H9 (cell line): Measurements from ENCODE around the gene PSMD6. TPM values are rescaled to one million over a fixed set of nuclear protein-coding genes. Genes with fewer than 3 reads are reported as not detected.

ENCODE experiments used
- DNase-seq: peaks from one replicate; pipeline ENCODE4 v3.0.0-alpha.2; 2017
- H2AFZ ChIP-seq: one replicate; pipeline ENCODE4 v1.6.1; 2013; ENCODE audit warnings: mild to moderate bottlenecking, low read length, control low read depth, moderate library complexity
- H2AK5ac ChIP-seq: 2 replicates; pipeline ENCODE4 v1.6.1; 2013; ENCODE audit warnings: low read length, control low read depth, mixed read lengths; ENCODE audit not compliant: insufficient read length
- H2BK120ac ChIP-seq: one replicate; pipeline ENCODE4 v1.6.1; 2013; ENCODE audit warnings: low read depth, mild to moderate bottlenecking, low read length, control low read depth, inconsistent platforms; ENCODE audit not compliant: poor library complexity, severe bottlenecking
- H2BK12ac ChIP-seq: 2 replicates; pipeline ENCODE4 v1.6.1; 2013; ENCODE audit warnings: low read length, control low read depth, mixed read lengths, low read depth; ENCODE audit not compliant: insufficient read length
- H2BK15ac ChIP-seq: 2 replicates; pipeline ENCODE4 v1.6.1; 2013; ENCODE audit warnings: low read depth, low read length, control low read depth
- H2BK20ac ChIP-seq: one replicate; pipeline ENCODE4 v1.6.1; 2013; ENCODE audit warnings: low read depth, mild to moderate bottlenecking, low read length, control low read depth, inconsistent platforms; ENCODE audit not compliant: poor library complexity, severe bottlenecking
- H2BK5ac ChIP-seq: 2 replicates; pipeline ENCODE4 v1.6.1; 2013; ENCODE audit warnings: low read length, control low read depth, mixed read lengths; ENCODE audit not compliant: insufficient read length
- H3K14ac ChIP-seq: 2 replicates; pipeline ENCODE4 v1.6.1; 2013; ENCODE audit warnings: low read length, control low read depth; ENCODE audit not compliant: insufficient read depth
- H3K18ac ChIP-seq: 2 replicates; pipeline ENCODE4 v1.6.1; 2013; ENCODE audit warnings: low read depth, mild to moderate bottlenecking, mixed read lengths, low read length, control low read depth; ENCODE audit not compliant: insufficient read length
- H3K23ac ChIP-seq: 2 replicates; pipeline ENCODE4 v1.6.1; 2013; ENCODE audit warnings: low read length, control low read depth, mixed read lengths, low read depth; ENCODE audit not compliant: insufficient read length
- H3K23me2 ChIP-seq: 2 replicates; pipeline ENCODE4 v1.6.1; 2013; ENCODE audit warnings: low read depth, mild to moderate bottlenecking, mixed read lengths, low read length, control low read depth; ENCODE audit not compliant: insufficient read length, poor library complexity, severe bottlenecking
- H3K27ac ChIP-seq: 2 replicates; pipeline ENCODE4 v1.5.1; 2013; ENCODE audit warnings: low read length, control low read depth, mixed read lengths, low read depth; ENCODE audit not compliant: insufficient read length
- H3K27me3 ChIP-seq: 2 replicates; pipeline ENCODE4 v1.6.1; 2013; ENCODE audit warnings: low read length, control low read depth, inconsistent platforms; ENCODE audit not compliant: insufficient read depth
- H3K4ac ChIP-seq: 2 replicates; pipeline ENCODE4 v1.6.1; 2013; ENCODE audit warnings: low read depth, mild to moderate bottlenecking, control low read depth, inconsistent platforms, low read length, moderate library complexity
- H3K4me1 ChIP-seq: 2 replicates; pipeline ENCODE4 v1.6.1; 2013; ENCODE audit warnings: low read length, control low read depth, inconsistent platforms; ENCODE audit not compliant: insufficient read depth
- H3K4me2 ChIP-seq: 2 replicates; pipeline ENCODE4 v1.6.1; 2013; ENCODE audit warnings: low read length, control low read depth, mixed read lengths; ENCODE audit not compliant: insufficient read length, insufficient read depth
- H3K56ac ChIP-seq: 2 replicates; pipeline ENCODE4 v1.6.1; 2013; ENCODE audit warnings: low read depth, mild to moderate bottlenecking, mixed read lengths, low read length, control low read depth; ENCODE audit not compliant: insufficient read length
- H3K79me1 ChIP-seq: 2 replicates; pipeline ENCODE4 v1.6.1; 2013; ENCODE audit warnings: low read depth, mild to moderate bottlenecking, moderate library complexity, low read length, control low read depth, inconsistent platforms; ENCODE audit not compliant: insufficient read depth, poor library complexity, severe bottlenecking
- H3K79me2 ChIP-seq: 2 replicates; pipeline ENCODE4 v1.6.1; 2013; ENCODE audit warnings: low read length, control low read depth, inconsistent platforms; ENCODE audit not compliant: insufficient read depth
- H3K9ac ChIP-seq: 2 replicates; pipeline ENCODE4 v1.6.1; 2013; ENCODE audit warnings: low read length, control low read depth, mixed read lengths; ENCODE audit not compliant: insufficient read length; ENCODE audit errors: extremely low read depth
- H3K9me3 ChIP-seq: one replicate; pipeline ENCODE4 v1.6.1; 2013; ENCODE audit warnings: low read depth, low read length, inconsistent platforms; ENCODE audit not compliant: control insufficient read depth
- H3T11ph ChIP-seq: one replicate; pipeline ENCODE4 v1.6.1; 2013; ENCODE audit warnings: mild to moderate bottlenecking, low read length, control low read depth, inconsistent platforms
- H4K20me1 ChIP-seq: one replicate; pipeline ENCODE4 v1.6.1; 2013; ENCODE audit not compliant: control insufficient read depth, insufficient read length, insufficient read depth
- H4K5ac ChIP-seq: 2 replicates; pipeline ENCODE4 v1.6.1; 2013; ENCODE audit warnings: low read depth, mild to moderate bottlenecking, mixed read lengths, low read length, control low read depth; ENCODE audit not compliant: insufficient read length
- H4K8ac ChIP-seq: replicated peaks from 2 replicates; pipeline ENCODE4 v1.6.1; 2013; ENCODE audit warnings: low read length, control low read depth, mixed read lengths, low read depth; ENCODE audit not compliant: insufficient read length
- H4K91ac ChIP-seq: 2 replicates; pipeline ENCODE4 v1.6.1; 2013; ENCODE audit warnings: low read depth, mild to moderate bottlenecking, moderate library complexity, mixed read lengths, low read length, control low read depth; ENCODE audit not compliant: insufficient read length
- H3K27ac Mint-ChIP-seq, 3 experiments: 2 replicates in 2 of 3; 3 replicates in 1 of 3; pipeline ENCODE4 v1.8.0; 2020 to 2021; ENCODE audit warnings: mixed read lengths in 3 of 3, mild to moderate bottlenecking in 1 of 3, moderate library complexity in 1 of 3
- H3K27me3 Mint-ChIP-seq: 2 replicates; pipeline ENCODE4 v1.8.0; 2021; ENCODE audit warnings: low read depth, mild to moderate bottlenecking, moderate library complexity, mixed read lengths
- H3K36me3 Mint-ChIP-seq, 3 experiments: 2 replicates in 2 of 3; 3 replicates in 1 of 3; pipeline ENCODE4 v1.8.0; 2020 to 2021; ENCODE audit warnings: low read depth in 3 of 3, mixed read lengths in 3 of 3; ENCODE audit not compliant: insufficient read depth in 1 of 3
- H3K4me1 Mint-ChIP-seq, 2 experiments: 2 replicates each; pipeline ENCODE4 v1.8.0; 2020; ENCODE audit warnings: mixed read lengths in 2 of 2
- H3K4me3 Mint-ChIP-seq, 2 experiments: 2 replicates in 1 of 2; 3 replicates in 1 of 2; pipeline ENCODE4 v1.8.0; 2020 to 2021; ENCODE audit warnings: mild to moderate bottlenecking in 2 of 2, mixed read lengths in 2 of 2, moderate library complexity in 1 of 2
- H3K9me3 Mint-ChIP-seq, 2 experiments: 2 replicates in 1 of 2; 3 replicates in 1 of 2; pipeline ENCODE4 v1.8.0; 2020; ENCODE audit warnings: mild to moderate bottlenecking in 2 of 2, mixed read lengths in 2 of 2, moderate library complexity in 1 of 2
- WGBS: extraction: QIAGEN DNeasy Blood & Tissue Kit; methylation state at CpG from one replicate; pipeline ENCODE4 v1.1.7; 2013; ENCODE audit warnings: missing lambda C conversion rate, low lambda C conversion rate, mixed read lengths; ENCODE audit not compliant: insufficient read length; ENCODE audit errors: extremely low coverage; 5-methylcytosine and 5-hydroxymethylcytosine counted together
- total RNA-seq: library from RNA; stranded (reverse); gene quantifications from 2 replicates; pipeline ENCODE4 v1.2.1, GENCODE V29; 2021
- TF ChIP-seq, protein P1 (sequence below): fragments of 200-600 bp; sonication (generic); conservative IDR thresholded peaks from 3 replicates; pipeline ENCODE4 v1.8.0; 2021; ENCODE audit warnings: antibody characterized with exemption, mild to moderate bottlenecking

Gene PSMD6
- total RNA-seq, 1 experiment from 2014 or later, result 112 TPM

- Mint-ChIP-seq H3K36me3 (no peaks in the 10 kb centered on the region), H3K9me3 (no peaks in the 10 kb centered on the region; a peak in 1 of 5 replicates), H3K27me3 (no peaks in the 10 kb centered on the region; the same call in 1 of the 2 replicates), H3K27ac (no peak overlapping the region), H3K4me1 (peaks cover 25 to 26% of the 10 kb centered on the region in 2 experiments), H3K4me3 (no peak overlapping the region)
- no peak overlapping the region for H2BK120ac ChIP-seq
- no peak overlapping the region for H3K4me2 ChIP-seq
- H3K14ac ChIP-seq, result no peak overlapping the region
- no peak overlapping the region for H2BK5ac ChIP-seq
- H3K9me3 ChIP-seq, result no peaks in the 10 kb centered on the region
- no peak overlapping the region for H4K8ac ChIP-seq
- H3K27me3 ChIP-seq, result no peaks in the 10 kb centered on the region
- no peaks in the 10 kb centered on the region for H3K79me2 ChIP-seq
- H2BK15ac ChIP-seq, result no peak overlapping the region
- no peaks in the 10 kb centered on the region for H3K23me2 ChIP-seq
- H4K91ac ChIP-seq, result no peak overlapping the region
- H3K23ac ChIP-seq, result no peak overlapping the region
- H4K20me1 ChIP-seq, result no peaks in the 10 kb centered on the region
- H3K79me1 ChIP-seq, result no peaks in the 10 kb centered on the region
- no peaks in the 10 kb centered on the region; the same call in 1 of the 2 replicates for H3K4me1 ChIP-seq
- no peak overlapping the region for H3K56ac ChIP-seq
- H4K5ac ChIP-seq, result no peak overlapping the region
- no peak overlapping the region for H3K9ac ChIP-seq
- DNase-seq, result no peak
- no peak overlapping the region for H2BK20ac ChIP-seq
- H3K18ac ChIP-seq, result no peak overlapping the region
- no peak overlapping the region for H3K4ac ChIP-seq
- WGBS, result no CpG with 5 or more reads among the region's 3 CpGs
- H2AK5ac ChIP-seq, result no peak overlapping the region
- TF ChIP-seq, protein P1, sequence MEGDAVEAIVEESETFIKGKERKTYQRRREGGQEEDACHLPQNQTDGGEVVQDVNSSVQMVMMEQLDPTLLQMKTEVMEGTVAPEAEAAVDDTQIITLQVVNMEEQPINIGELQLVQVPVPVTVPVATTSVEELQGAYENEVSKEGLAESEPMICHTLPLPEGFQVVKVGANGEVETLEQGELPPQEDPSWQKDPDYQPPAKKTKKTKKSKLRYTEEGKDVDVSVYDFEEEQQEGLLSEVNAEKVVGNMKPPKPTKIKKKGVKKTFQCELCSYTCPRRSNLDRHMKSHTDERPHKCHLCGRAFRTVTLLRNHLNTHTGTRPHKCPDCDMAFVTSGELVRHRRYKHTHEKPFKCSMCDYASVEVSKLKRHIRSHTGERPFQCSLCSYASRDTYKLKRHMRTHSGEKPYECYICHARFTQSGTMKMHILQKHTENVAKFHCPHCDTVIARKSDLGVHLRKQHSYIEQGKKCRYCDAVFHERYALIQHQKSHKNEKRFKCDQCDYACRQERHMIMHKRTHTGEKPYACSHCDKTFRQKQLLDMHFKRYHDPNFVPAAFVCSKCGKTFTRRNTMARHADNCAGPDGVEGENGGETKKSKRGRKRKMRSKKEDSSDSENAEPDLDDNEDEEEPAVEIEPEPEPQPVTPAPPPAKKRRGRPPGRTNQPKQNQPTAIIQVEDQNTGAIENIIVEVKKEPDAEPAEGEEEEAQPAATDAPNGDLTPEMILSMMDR, result no peak
- no peak overlapping the region for H3T11ph ChIP-seq
- H3K27ac ChIP-seq, result no peak overlapping the region
- no peak overlapping the region for H2BK12ac ChIP-seq
- no peak overlapping the region for H2AFZ ChIP-seq
Observed at GRCh38 chr3:64054488-64054887, 31.2 kb upstream of the PSMD6 start.
